ENCODE measurements around the gene CETP. TPM values are rescaled to one million over a fixed set of nuclear protein-coding genes. Genes with fewer than 3 reads are reported as not detected.

The CETP gene
- total RNA-seq, 4 donors from 2014 or later: not detected

DNA sequence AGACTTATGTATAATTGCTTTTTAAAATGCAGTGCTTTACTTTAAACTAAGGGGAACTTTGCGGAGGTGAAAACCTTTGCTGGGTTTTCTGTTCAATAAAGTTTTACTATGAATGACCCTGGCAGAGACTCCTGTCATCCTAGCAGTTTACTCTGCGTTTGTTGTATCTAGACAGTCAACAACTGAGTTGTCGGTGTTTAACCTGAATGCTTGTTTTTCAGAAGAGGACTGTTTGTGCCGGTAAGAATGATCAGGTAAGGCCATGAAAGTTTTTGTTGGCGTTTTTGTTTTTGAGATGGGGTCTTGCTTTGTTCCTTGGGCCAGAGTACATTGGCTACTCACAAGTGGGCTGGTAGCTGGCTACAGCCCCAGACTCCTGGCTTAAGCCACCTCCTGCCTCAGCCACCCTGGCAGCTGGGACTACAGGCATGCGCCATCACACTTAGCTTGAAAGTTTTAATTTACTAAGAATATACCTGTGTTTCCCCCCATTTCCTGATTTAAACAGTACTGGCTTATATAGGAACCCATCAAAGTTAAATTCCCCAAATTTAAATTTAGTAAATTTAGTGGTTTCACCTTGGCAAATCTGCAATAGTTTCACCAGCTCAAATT, 17.9 kb upstream of the CETP start:
- in situ Hi-C loops (cut with MboI; ENCODE audit: low sequenced_read_pairs in 4 of 4) (no loop called here), intact Hi-C loops (cut with DNase I; ENCODE audit: low total_unique reads) (no loop called here)
- ATAC-seq: no peak

GRCh38 chr16:56944954-56945839, 16.6 kb upstream of the CETP start:
- TF ChIP-seq CTCF (IDR thresholded peaks at IDR 0.05 in 4 of 5, conservative IDR thresholded peaks at IDR 0.05 in 1 of 5): no peak
- intact Hi-C loops (cut with DNase I; ENCODE audit: low total_unique reads): no loop called here
- in situ Hi-C loops (cut with MboI; ENCODE audit: low sequenced_read_pairs in 4 of 4): no loop called here
- ATAC-seq (no peak), DNase-seq (no peak)
- peaks cover 2 to 63% of the 10 kb centered on the region in 2 donors for H3K36me3 ChIP-seq
- no peak overlapping the region for H3K4me3 ChIP-seq
- H3K27ac ChIP-seq: no peak overlapping the region
- H3K4me1 ChIP-seq: no peaks in the 10 kb centered on the region
- no peaks in the 10 kb centered on the region for H3K9me3 ChIP-seq
- no peaks in the 10 kb centered on the region for H3K27me3 ChIP-seq

More for the DNA sequence above, 17.9 kb upstream of the CETP start:
- DNase-seq: no peak
- Histone ChIP-seq H3K27me3 (no peaks in the 10 kb centered on the region), H3K36me3 (peaks cover 2 to 76% of the 10 kb centered on the region in 2 donors), H3K9me3 (no peaks in the 10 kb centered on the region), H3K4me3 (no peak overlapping the region), H3K27ac (no peak overlapping the region), H3K4me1 (no peaks in the 10 kb centered on the region)
- no peak for TF ChIP-seq POLR2A (IDR thresholded peaks at IDR 0.05)
- TF ChIP-seq CTCF (IDR thresholded peaks at IDR 0.05 in 4 of 5, conservative IDR thresholded peaks at IDR 0.05 in 1 of 5): no peak

DNA sequence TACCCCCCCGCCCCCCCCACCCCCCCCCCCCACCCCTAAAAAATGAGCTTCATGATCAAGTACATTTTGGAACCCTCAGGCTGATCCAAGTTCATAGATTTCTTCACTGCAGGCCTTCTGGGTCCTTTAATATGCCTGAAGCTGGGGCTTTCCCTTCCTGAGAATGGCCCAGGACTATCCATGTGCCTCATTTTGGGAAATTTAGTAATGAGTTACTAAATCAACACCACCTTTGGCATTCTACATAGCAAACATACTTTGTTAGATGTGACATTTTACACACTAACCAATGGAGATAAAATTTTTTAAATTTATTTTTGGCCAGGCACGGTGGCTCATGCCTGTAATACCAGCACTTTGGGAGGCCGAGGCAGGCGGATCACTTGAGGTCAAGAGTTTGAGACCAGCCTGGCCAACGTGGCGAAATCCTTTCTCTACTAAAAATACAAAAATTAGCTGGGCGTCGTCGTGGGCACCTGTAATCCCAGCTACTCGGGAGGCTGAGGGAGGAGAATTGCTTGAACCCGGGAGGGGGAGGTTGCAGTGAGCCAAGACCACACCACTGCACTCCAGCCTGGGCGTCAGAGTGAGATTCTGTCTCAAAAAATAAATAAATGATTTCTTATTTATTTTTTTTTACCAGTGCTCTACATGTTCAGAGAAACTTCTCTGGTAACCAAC, 15.8 kb upstream of the CETP start:
- Histone ChIP-seq H3K27ac (no peak overlapping the region), H3K4me3 (no peak overlapping the region), H3K4me1 (no peaks in the 10 kb centered on the region), H3K36me3 (peaks cover 0 to 55% of the 10 kb centered on the region in 2 donors), H3K9me3 (no peaks in the 10 kb centered on the region), H3K27me3 (no peaks in the 10 kb centered on the region)
- in situ Hi-C loops (cut with MboI; ENCODE audit: low sequenced_read_pairs in 4 of 4) (no loop called here), intact Hi-C loops (cut with DNase I; ENCODE audit: low total_unique reads) (no loop called here)
- DNase-seq: no peak
- no peak for TF ChIP-seq CTCF (IDR thresholded peaks at IDR 0.05 in 4 of 5, conservative IDR thresholded peaks at IDR 0.05 in 1 of 5)
- no peak for TF ChIP-seq POLR2A (IDR thresholded peaks at IDR 0.05)
- ATAC-seq: no peak

GRCh38 chr16:56946767-56947603, 14.8 kb upstream of the CETP start:
- Histone ChIP-seq H3K36me3 (peaks cover 0 to 45% of the 10 kb centered on the region in 2 donors), H3K9me3 (no peaks in the 10 kb centered on the region), H3K4me1 (no peaks in the 10 kb centered on the region), H3K27ac (no peak overlapping the region), H3K27me3 (no peaks in the 10 kb centered on the region), H3K4me3 (no peak overlapping the region)
- intact Hi-C loops (cut with DNase I; ENCODE audit: low total_unique reads) (no loop called here), in situ Hi-C loops (cut with MboI; ENCODE audit: low sequenced_read_pairs in 4 of 4) (no loop called here)
- ATAC-seq (no peak), DNase-seq (no peak)
- TF ChIP-seq POLR2A (IDR thresholded peaks at IDR 0.05): no peak
- no peak for TF ChIP-seq CTCF (IDR thresholded peaks at IDR 0.05 in 4 of 5, conservative IDR thresholded peaks at IDR 0.05 in 1 of 5)
